HL-60 (cell line): Measurements from ENCODE around the gene OTX2.

Experiments
- DNase-seq, 2 experiments: peaks; one replicate each; pipeline ENCODE4 v3.0.0-alpha.2; 2010 to 2020; ENCODE audit warnings: low read depth in 1 of 2, low spot score in 1 of 2
- H3K27ac ChIP-seq: fragments of 250-450 bp; sonication (Bioruptor Pico); replicated peaks from 2 replicates; pipeline ENCODE4 v1.5.1; 2020; ENCODE audit warnings: mild to moderate bottlenecking, moderate library complexity
- H3K27me3 ChIP-seq: fragments of 250-450 bp; sonication (Bioruptor Pico); 2 replicates; pipeline ENCODE4 v1.5.1; 2021; ENCODE audit warnings: mild to moderate bottlenecking, moderate library complexity; ENCODE audit not compliant: insufficient read depth, poor library complexity, severe bottlenecking
- H3K4me3 ChIP-seq: replicated peaks from 2 replicates; pipeline ENCODE4 v1.5.1; 2011; ENCODE audit warnings: mild to moderate bottlenecking, control low read depth, low read length; ENCODE audit not compliant: insufficient read depth
- CTCF ChIP-seq: IDR thresholded peaks from one replicate; pipeline ENCODE4 v1.5.1; 2011; ENCODE audit warnings: low read length, control low read depth, inconsistent platforms; ENCODE audit not compliant: insufficient read depth
- GABPA ChIP-seq: IDR thresholded peaks from 2 replicates; pipeline ENCODE4 v1.6.1; 2012; ENCODE audit warnings: low read depth
- POLR2AphosphoS5 ChIP-seq: IDR thresholded peaks from 2 replicates; pipeline ENCODE4 v1.6.1; 2012; ENCODE audit warnings: low read depth
- REST ChIP-seq: IDR thresholded peaks from 2 replicates; pipeline ENCODE4 v1.6.1; 2012; ENCODE audit warnings: low read depth; ENCODE audit not compliant: insufficient replicate concordance
- SPI1 ChIP-seq: IDR thresholded peaks from 2 replicates; pipeline ENCODE4 v1.6.1; 2012; ENCODE audit warnings: low read depth, mild to moderate bottlenecking, borderline replicate concordance
- long read RNA-seq: library from polyadenylated mRNA; unstranded; transcript quantifications from one replicate; pipeline ENCODE4 v2.0.0, GENCODE V29; 2020

OTX2 gene
- long read RNA-seq = 0 reads

GRCh38 chr14:56810147-56810719, at the start of gene OTX2:
Gene OTX2 (minus strand): TSS chr14:56810479. CDS start chr14:56805456, 5,023 bp downstream.
- peaks cover 64% of the 10 kb centered on the region for H3K27me3 ChIP-seq
- no peak within 1 kb of the TSS for H3K4me3 ChIP-seq
- no peak within 1 kb of the TSS for H3K27ac ChIP-seq
- no peak for DNase-seq
- TF ChIP-seq GABPA (no peak), SPI1 (no peak), CTCF (no peak), REST (no peak), POLR2AphosphoS5 (no peak)

- Histone ChIP-seq H3K27me3 (peaks cover 32% of the 10 kb centered on the region), H3K4me3 (no peak overlapping the region), H3K27ac (no peak overlapping the region)
- no peak for DNase-seq
- TF ChIP-seq SPI1 (no peak), REST (no peak), GABPA (no peak), CTCF (no peak), POLR2AphosphoS5 (no peak)
Measured at GRCh38 chr14:56858422-56858821, 48.1 kb upstream of the OTX2 start.

GRCh38 chr14:56857216-56857615, 46.9 kb upstream of the OTX2 start:
- no peak overlapping the region for H3K4me3 ChIP-seq
- DNase-seq = no peak
- TF ChIP-seq POLR2AphosphoS5 (no peak), SPI1 (no peak), CTCF (no peak), REST (no peak), GABPA (no peak)
- H3K27me3 ChIP-seq = peaks cover 34% of the 10 kb centered on the region
- no peak overlapping the region for H3K27ac ChIP-seq
